Islet of Langerhans (tissue), 1 donor: ENCODE measurements around the gene LRRTM4.
"Not testable (repeated sequence)": the region's sequence is repeated elsewhere in the genome, so short reads cannot be mapped to it uniquely, and the experiment has no call there.

Experiments
- FAIRE-seq: peaks from one replicate; lab custom pipeline; 2011; peaks lifted over from hg19 to GRCh38; lab: Jason Lieb, UNC

Gene LRRTM4

DNA sequence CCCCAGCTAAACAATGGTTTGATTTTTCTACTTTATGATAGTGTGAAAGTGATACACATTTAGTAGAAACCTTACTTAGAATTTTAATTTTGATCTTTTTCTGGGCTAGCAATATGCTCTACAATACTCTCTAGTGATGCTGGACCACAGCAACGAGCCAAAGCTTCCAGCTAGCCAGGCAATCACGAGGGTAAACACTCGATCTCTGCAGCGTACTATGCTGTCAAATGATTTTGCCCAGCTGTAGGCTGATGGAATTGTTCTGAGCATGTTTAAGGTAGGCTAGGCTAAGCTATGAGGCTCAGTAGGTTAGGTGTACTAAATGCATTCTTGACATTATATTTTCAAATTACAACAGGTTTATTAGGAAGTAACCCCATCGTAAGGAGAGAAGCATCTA is 207.5 kb downstream of the LRRTM4 start:
- no peak for FAIRE-seq

- no peak for FAIRE-seq
Observed at GRCh38 chr2:77310416-77310815, 211.8 kb downstream of the LRRTM4 start.

DNA sequence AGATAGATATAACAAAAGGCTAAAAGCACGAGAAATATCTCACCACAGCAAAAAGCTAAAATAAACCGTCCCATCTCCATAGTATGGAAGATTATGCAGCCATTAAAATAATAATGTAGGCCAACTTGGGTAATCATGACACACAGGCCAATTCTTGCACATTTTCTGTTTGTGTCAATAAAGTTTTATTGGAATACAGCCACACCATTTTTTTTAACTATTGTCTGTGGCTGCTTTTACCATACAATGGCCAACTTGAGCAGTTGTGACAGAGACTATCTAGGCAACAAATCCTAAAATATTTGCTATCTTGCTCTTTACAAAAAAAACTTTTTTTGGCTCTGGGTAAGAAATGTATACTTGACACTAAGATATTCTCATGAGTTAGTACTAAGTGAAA is 212.5 kb downstream of the LRRTM4 start:
- no peak for FAIRE-seq

DNA sequence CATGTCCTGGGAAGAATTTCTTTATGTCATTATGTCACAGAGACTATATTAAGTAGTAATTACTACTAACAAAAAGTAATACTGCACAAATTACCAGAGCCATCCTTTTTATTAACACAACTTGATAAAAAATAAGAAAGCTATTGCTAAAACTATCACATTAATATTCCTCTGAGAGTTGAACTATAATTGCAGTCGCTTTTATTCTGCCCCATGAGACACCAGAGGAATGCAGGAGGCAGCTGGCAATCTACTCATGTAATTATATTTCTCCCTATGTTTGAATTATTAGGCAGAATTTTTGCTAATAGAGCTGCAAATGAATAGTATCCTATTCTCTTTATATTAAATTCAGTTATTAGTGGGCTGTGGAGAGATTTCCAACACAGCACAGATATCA is 220.7 kb downstream of the LRRTM4 start:
- no peak for FAIRE-seq

DNA sequence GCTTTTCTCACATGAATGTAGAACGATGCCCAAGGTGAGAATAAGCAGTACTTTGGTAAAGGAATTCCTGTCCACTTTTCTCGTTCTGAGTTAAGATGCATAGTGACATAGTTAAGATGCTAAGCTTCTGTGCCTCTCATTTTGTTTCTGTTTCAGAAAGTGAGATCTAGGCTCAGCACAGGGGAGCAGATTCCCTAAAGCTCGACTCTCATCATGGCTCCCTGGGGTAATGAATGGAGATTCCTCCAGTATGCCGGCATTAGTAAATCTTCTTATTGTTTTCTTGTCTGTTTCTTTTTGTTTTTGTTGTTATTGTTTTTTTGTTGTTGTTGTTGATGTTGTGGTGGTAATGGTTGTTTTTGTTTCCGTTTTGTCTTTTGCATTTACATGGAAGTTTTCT is 225.4 kb downstream of the LRRTM4 start:
- no peak for FAIRE-seq

DNA sequence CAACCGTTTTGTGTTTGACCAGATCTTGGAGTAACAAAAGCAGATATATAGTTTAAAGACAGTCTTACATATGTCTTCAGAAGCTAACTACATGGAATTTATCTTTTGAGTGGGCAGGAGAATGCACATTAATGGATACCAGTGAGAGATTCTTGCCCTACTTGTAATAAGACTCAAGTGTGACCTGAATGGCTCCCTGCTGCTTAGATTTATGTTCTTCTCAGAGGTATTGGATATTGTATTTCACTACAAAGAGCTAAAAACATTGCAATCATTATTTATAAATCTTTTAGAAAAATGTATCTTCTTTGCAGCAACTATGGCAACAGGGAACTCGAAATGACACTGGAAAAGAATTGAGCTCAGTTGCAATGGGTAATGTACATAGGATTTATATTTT is 227.7 kb downstream of the LRRTM4 start:
- FAIRE-seq: no peak

GRCh38 chr2:77284353-77284752 is 237.8 kb downstream of the LRRTM4 start:
- FAIRE-seq: no peak

GRCh38 chr2:77271262-77271661 is 250.9 kb downstream of the LRRTM4 start:
- no peak for FAIRE-seq

GRCh38 chr2:77270433-77270832 is 251.7 kb downstream of the LRRTM4 start:
- FAIRE-seq: no peak

DNA sequence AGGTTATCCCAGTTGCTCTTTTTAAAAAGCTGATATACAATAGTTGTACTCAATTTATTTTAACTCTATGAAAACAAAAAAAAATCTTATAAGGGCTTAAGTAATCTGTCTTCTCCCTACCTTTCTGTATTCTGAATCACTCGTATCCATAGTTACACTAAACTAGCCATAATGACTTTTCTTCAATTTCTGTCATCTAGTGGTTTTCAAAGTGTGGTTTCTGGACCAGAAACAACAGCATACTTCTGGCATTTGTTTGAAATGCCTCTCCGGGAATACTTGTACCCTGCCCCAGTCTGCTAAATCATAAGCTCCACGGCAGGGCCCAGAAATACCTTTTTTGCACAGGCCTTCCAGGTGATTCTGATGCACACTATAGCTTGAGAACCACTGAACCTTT is 253.6 kb downstream of the LRRTM4 start:
- FAIRE-seq: no peak

DNA sequence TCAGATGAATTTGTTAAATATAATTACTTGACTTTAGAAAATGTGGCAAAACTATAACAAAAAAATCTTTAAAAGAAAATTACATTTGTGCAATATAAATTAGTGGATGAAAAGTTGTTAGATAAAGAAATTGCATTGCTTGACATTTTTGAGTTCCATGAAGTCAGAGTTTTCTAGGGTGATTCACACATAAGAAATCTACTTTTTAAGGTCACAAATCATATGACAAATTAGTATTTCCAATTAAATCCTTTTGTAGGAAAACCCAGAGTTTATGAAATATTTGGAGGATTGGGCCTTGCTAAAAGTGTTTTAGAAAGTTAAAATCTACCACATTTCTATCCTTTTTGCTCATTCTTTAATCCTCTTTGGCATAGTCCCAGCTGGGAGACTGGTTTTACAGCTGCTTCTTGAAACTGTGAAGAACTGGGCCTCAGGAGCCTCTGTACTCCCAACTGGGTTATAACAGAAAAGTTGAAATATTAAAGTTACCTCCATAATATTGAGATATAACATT is 289.2 kb downstream of the LRRTM4 start:
- FAIRE-seq: no peak

GRCh38 chr2:77228391-77228790 is 293.8 kb downstream of the LRRTM4 start:
- FAIRE-seq: no peak

- peak; percentile 95 for FAIRE-seq
Observed at GRCh38 chr2:77210725-77211124, 311.5 kb downstream of the LRRTM4 start.

- FAIRE-seq: peak; percentile 72
Observed at GRCh38 chr2:77207331-77207730, 314.8 kb downstream of the LRRTM4 start.

- no peak for FAIRE-seq
Observed at GRCh38 chr2:77201755-77202154, 320.4 kb downstream of the LRRTM4 start.

DNA sequence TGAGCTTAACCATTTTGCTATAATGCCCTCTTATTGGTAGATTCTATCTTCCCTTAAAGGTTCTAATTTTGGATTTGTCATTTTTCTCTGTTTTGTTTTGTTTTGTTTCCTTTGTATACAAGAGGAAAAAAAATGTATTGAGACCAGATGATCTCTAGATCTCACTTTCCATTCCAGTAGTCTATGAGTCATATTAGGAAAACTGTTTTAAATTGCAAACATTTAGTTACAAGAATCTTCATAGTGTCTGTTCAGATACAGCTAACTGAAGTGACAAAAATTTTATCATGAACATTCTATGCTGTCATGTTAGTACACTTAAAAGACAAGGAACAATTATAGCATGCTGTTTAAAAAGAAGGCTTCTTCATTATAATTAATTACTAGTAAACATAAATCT is 322.8 kb downstream of the LRRTM4 start:
- FAIRE-seq: peak; percentile 92

- FAIRE-seq: no peak
Observed at GRCh38 chr2:77193858-77194448, 328.2 kb downstream of the LRRTM4 start.

- FAIRE-seq: no peak
Observed at GRCh38 chr2:77192811-77193289, 329.3 kb downstream of the LRRTM4 start.

- no peak for FAIRE-seq
Observed at GRCh38 chr2:77191665-77192064, 330.5 kb downstream of the LRRTM4 start.

DNA sequence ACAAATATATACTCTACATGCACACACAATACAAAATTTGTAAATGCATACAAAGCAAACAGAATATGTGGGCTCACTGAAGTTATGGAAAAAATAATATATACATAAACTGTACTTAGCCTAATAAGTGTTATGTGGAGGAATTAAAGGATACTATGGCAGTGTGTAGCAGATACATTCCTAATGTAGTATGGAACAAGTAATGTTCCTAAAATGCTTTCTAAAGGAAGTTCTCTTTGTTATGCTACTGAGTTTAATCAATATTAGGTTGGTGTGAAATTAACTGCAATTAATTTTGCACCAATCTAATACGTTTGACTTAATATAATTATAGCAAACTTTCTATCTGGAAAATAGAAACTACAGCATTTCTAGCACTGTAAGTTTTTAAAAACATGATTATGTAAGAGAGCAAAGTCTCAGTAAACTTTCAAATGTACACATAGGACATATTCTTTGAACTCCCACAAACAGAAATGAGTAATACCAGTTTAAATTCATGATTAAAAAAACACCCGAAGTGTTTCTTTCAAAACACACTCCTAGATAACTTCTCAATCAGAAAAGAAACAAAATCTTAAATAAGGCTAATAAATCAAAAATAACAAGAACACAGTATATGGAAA is 331.3 kb downstream of the LRRTM4 start:
- no peak for FAIRE-seq

- FAIRE-seq: no peak
Observed at GRCh38 chr2:77185052-77185451, 337.1 kb downstream of the LRRTM4 start.

GRCh38 chr2:77179297-77179696 is 342.9 kb downstream of the LRRTM4 start:
- FAIRE-seq: peak; percentile 53

- FAIRE-seq: not testable (repeated sequence)
Observed at GRCh38 chr2:77175266-77175780, 346.9 kb downstream of the LRRTM4 start.

- no peak for FAIRE-seq
Observed at GRCh38 chr2:77169426-77169825, 352.8 kb downstream of the LRRTM4 start.
